ENCODE measurements around the gene OCA2. TPM values are rescaled to one million over a fixed set of nuclear protein-coding genes. Genes with fewer than 3 reads are reported as not detected.

Gene OCA2
- total and polyA plus RNA-seq, 2 of the 8 experiments (the other 6 are each of a cell fraction or from before 2014, with no cell fraction given), result 0.20 TPM

- H4K5ac ChIP-seq (ENCODE audit: insufficient read length, low read depth, low read length), result no peak overlapping the region
- whole genome bisulfite sequencing, 2 experiments (ENCODE audit: extremely low coverage in 1 of 2, insufficient coverage in 1 of 2, insufficient read length in 1 of 2, insufficient replicate concordance in 2 of 2, low coverage in 1 of 2, low lambda C conversion rate in 2 of 2, missing lambda C conversion rate in 1 of 2), result 74% methylated on average over 4 of the region's 4 CpGs; no CpG with 5 or more reads in 1 of the 2 experiments
- no peak overlapping the region for H3K18ac ChIP-seq (ENCODE audit: extremely low read depth, low read length)
- no peak overlapping the region for H2BK5ac ChIP-seq (ENCODE audit: low read depth, low read length)
- H2BK20ac ChIP-seq (ENCODE audit: low read length), result no peak overlapping the region
- H3K36me3 ChIP-seq (ENCODE audit: control insufficient read depth in 2 of 4, insufficient read depth in 4 of 4, low read length in 3 of 4), result no peaks in the 10 kb centered on the region
- no peaks in the 10 kb centered on the region for H3K23me2 ChIP-seq (ENCODE audit: low read depth, low read length)
- H4K91ac ChIP-seq (replicated peaks; ENCODE audit: insufficient read length, low read length), result no peak overlapping the region
- H3K9ac ChIP-seq (replicated peaks in 1 of 4; ENCODE audit: extremely low read depth in 1 of 4, low read depth in 3 of 4, low read length in 3 of 4), result no peak overlapping the region
- no peak for DNase-seq (ENCODE audit: low read depth in 1 of 2, low spot score in 2 of 2)
- peaks cover 5% of the 10 kb centered on the region in 2 experiments; a peak in 2 of 4 replicates for H3K9me3 ChIP-seq (ENCODE audit: insufficient read depth in 2 of 2, low read depth in 1 of 2, low read length in 1 of 2)
- H2BK120ac ChIP-seq (replicated peaks; ENCODE audit: low read depth, low read length), result no peak overlapping the region
- no peak for FAIRE-seq
- H3K14ac ChIP-seq (ENCODE audit: insufficient read length), result no peak overlapping the region
- H2AFZ ChIP-seq (ENCODE audit: low read length), result no peak overlapping the region
- H4K20me1 ChIP-seq (replicated peaks in 1 of 2; ENCODE audit: control insufficient read depth in 1 of 2, insufficient read depth in 2 of 2, low read length in 2 of 2), result no peaks in the 10 kb centered on the region
- POLR2A ChIA-PET (ENCODE audit: partially characterized antibody), result interaction anchor here (0.6 kb wide), 1 partner anchor 241 kb away, joined by 3 read pairs; no protein-coding TSS in a partner anchor
- H3K4me2 ChIP-seq (ENCODE audit: insufficient read depth in 1 of 2, low read depth in 2 of 2, low read length in 2 of 2), result no peak overlapping the region
- H4K8ac ChIP-seq (ENCODE audit: extremely low read depth, insufficient read depth, low read length), result no peak overlapping the region
- no peak overlapping the region for H2BK15ac ChIP-seq (ENCODE audit: low read length)
- no peak overlapping the region for H2BK12ac ChIP-seq (ENCODE audit: low read depth, low read length)
- H3K4ac ChIP-seq (replicated peaks; ENCODE audit: insufficient read length, low read depth, low read length), result no peak overlapping the region
- CTCF ChIA-PET (ENCODE audit: partially characterized antibody), result interaction anchor here (1.1 kb wide), 1 partner anchor 10 kb away, joined by 4 read pairs; no protein-coding TSS in a partner anchor
- H3K27ac ChIP-seq (ENCODE audit: low read depth, low read length), result no peak overlapping the region
- peaks cover 0 to 2% (median 0%) of the 10 kb centered on the region in 4 experiments; a peak in 1 of 7 replicates for H3K27me3 ChIP-seq (replicated peaks in 1 of 4; ENCODE audit: control insufficient read depth in 3 of 4, extremely low read depth in 1 of 4, insufficient read depth in 3 of 4, low read length in 3 of 4)
- peaks cover 0 to 7% (median 0%) of the 10 kb centered on the region in 4 experiments; a peak in 2 of 7 replicates for H3K4me1 ChIP-seq (replicated peaks in 1 of 4; ENCODE audit: control insufficient read depth in 3 of 4, insufficient read depth in 4 of 4, low read length in 3 of 4)
- H2AK5ac ChIP-seq (ENCODE audit: low read depth, low read length), result no peak overlapping the region
- no peak overlapping the region for H3K23ac ChIP-seq (ENCODE audit: insufficient read length)
- H3K4me3 ChIP-seq (ENCODE audit: extremely low read depth in 1 of 4, insufficient read depth in 2 of 4, low read depth in 3 of 4, low read length in 4 of 4), result no peak overlapping the region
- no peaks in the 10 kb centered on the region for H3K79me2 ChIP-seq (ENCODE audit: control insufficient read depth in 1 of 2, insufficient read depth in 2 of 2, low read length in 2 of 2)
- H3K79me1 ChIP-seq (ENCODE audit: low read depth, low read length), result no peaks in the 10 kb centered on the region
- H3K56ac ChIP-seq (replicated peaks; ENCODE audit: insufficient read length, low read depth, low read length), result no peak overlapping the region
- TF ChIP-seq SP1 (IDR thresholded peaks at IDR 0.05; ENCODE audit: low read depth, low read length) (no peak), TAF7 (optimal IDR thresholded peaks at IDR 0.05; ENCODE audit: borderline replicate concordance, low read depth, low read length) (no peak), TAF1 (IDR thresholded peaks at IDR 0.05; ENCODE audit: low read depth, low read length) (no peak), JUN (IDR thresholded peaks at IDR 0.05; ENCODE audit: low read depth, low read length) (no peak), CTBP2 (IDR thresholded peaks at IDR 0.05; ENCODE audit: borderline replicate concordance, insufficient read depth, insufficient read length, low read length) (no peak), KDM5A (IDR thresholded peaks at IDR 0.05; ENCODE audit: low read length) (no peak), SUZ12 (IDR thresholded peaks at IDR 0.05; ENCODE audit: low read length) (no peak), SP4 (IDR thresholded peaks at IDR 0.05; ENCODE audit: low read length) (no peak), CBX5 (IDR thresholded peaks at IDR 0.05; ENCODE audit: low read depth, low read length) (no peak), CHD1 (IDR thresholded peaks at IDR 0.05; ENCODE audit: low read depth, low read length) (no peak), RXRA (IDR thresholded peaks at IDR 0.05; ENCODE audit: insufficient read depth, low read depth, low read length) (no peak)
- TF ChIP-seq, protein P1, sequence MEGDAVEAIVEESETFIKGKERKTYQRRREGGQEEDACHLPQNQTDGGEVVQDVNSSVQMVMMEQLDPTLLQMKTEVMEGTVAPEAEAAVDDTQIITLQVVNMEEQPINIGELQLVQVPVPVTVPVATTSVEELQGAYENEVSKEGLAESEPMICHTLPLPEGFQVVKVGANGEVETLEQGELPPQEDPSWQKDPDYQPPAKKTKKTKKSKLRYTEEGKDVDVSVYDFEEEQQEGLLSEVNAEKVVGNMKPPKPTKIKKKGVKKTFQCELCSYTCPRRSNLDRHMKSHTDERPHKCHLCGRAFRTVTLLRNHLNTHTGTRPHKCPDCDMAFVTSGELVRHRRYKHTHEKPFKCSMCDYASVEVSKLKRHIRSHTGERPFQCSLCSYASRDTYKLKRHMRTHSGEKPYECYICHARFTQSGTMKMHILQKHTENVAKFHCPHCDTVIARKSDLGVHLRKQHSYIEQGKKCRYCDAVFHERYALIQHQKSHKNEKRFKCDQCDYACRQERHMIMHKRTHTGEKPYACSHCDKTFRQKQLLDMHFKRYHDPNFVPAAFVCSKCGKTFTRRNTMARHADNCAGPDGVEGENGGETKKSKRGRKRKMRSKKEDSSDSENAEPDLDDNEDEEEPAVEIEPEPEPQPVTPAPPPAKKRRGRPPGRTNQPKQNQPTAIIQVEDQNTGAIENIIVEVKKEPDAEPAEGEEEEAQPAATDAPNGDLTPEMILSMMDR (IDR thresholded peaks at IDR 0.05; ENCODE audit: control extremely low read depth in 1 of 3, insufficient read depth in 1 of 3, low read depth in 1 of 3, low read length in 3 of 3), result no peak
These were observed 163.8 kb downstream of the OCA2 start for GRCh38 chr15:27935328-27935727.

Data from H1 (cell line).